ENCODE measurements around the gene EGFR.

The EGFR gene

DNA sequence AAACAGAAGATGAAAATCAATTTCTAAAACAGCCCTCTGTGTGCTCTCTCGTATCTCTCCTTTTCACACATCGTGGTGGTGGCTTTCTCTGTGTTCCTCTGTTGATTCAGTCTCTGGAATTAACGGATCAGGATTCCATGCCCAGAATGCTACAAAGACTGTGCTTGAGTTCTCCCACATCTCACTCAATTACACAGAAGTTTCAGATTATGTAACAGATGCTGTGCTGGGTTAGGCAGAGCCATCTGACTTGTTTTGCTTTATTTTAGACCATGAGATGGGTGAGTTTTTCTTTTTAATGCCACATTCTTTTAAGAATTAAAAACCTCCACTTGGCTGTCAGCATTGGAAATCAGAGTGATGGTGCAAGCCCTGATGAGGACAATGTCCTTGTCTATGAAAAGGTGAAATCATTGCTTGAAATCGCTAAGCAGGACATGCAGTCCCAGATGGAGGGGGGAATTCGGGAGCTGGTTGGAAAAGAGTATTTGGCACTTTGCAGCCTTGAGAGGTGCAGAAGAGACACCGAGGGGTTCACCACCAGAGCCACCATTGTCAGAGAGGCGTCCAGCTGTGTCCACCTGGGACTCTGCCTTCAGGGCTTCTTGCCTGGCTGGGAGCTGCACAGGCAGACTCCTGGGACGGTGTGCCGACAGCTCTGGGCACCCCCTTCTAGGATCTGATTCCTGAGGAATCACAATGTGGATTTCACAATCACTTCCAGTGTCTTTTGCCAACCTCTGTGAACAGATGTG lies 80.4 kb downstream of the EGFR start:
- Histone ChIP-seq H3K4me3 (ENCODE audit: low read length) (no peak overlapping the region), H3K4me2 (ENCODE audit: low read length) (no peak overlapping the region), H3K36me3 (ENCODE audit: control insufficient read depth, low read length) (no peaks in the 10 kb centered on the region), H3F3A (ENCODE audit: control insufficient read depth, insufficient read depth) (no peaks in the 10 kb centered on the region), H4K20me1 (ENCODE audit: control insufficient read depth, insufficient read depth, low read depth, low read length) (no peaks in the 10 kb centered on the region), H3K9me3 (ENCODE audit: control insufficient read depth, insufficient read depth, low read length) (no peaks in the 10 kb centered on the region), H3K79me2 (ENCODE audit: control insufficient read depth, low read length) (no peaks in the 10 kb centered on the region), H3K27me3 (ENCODE audit: control insufficient read depth, low read length) (0 out of 2 replicates have a peak, but pooled peaks cover 3% of the 10 kb centered on the region), H3K4me1 (ENCODE audit: control insufficient read depth, low read length) (no peaks in the 10 kb centered on the region), H3K9me2 (replicated peaks; ENCODE audit: control insufficient read depth, low read length) (no peaks in the 10 kb centered on the region), H3K27ac (ENCODE audit: low read depth, low read length) (no peak overlapping the region)
- no peak for TF ChIP-seq EZH2phosphoT487 (IDR thresholded peaks at IDR 0.05; ENCODE audit: borderline replicate concordance, low read length)

DNA sequence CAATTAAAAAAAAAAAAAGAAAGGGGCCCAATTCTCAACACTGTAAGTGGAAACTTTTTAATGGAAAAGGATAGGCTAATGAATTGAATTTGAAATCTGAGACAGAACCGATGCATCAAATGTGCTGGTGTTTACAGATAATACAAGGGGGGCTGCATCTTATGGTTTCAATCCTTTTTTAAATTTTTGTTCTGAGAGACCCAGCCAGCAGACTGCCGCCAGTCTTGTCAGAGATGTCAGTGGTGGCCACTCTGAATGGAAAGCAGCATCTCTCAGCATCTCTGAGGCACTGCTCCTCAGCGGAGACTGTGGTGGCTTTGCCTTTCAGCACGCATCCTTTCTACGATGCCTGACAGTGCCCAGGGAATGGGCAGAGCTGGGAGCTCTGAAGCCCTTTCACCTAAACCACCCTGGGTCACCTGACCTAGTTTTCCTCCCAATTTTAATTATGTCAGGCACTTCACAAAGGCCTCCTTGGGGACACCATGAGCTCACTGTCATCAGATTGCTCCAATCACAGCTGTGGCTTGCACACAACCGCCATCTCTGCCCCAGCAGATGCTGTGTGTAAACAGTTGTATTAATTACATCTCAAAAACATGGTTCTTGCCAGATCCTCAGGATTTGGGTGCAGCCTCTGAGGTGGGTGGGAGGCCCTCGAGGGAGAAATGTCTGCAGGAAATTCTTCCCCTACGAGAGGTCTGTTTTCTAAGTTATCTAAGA lies 81.2 kb downstream of the EGFR start:
- Histone ChIP-seq H3K9me3 (ENCODE audit: control insufficient read depth, insufficient read depth, low read length) (no peaks in the 10 kb centered on the region), H4K20me1 (ENCODE audit: control insufficient read depth, insufficient read depth, low read depth, low read length) (no peaks in the 10 kb centered on the region), H3K4me2 (ENCODE audit: low read length) (no peak overlapping the region), H3K27ac (ENCODE audit: low read depth, low read length) (no peak overlapping the region), H3K27me3 (ENCODE audit: control insufficient read depth, low read length) (0 out of 2 replicates have a peak, but pooled peaks cover 3% of the 10 kb centered on the region), H3K9me2 (replicated peaks; ENCODE audit: control insufficient read depth, low read length) (no peaks in the 10 kb centered on the region), H3K79me2 (ENCODE audit: control insufficient read depth, low read length) (no peaks in the 10 kb centered on the region), H3K4me1 (ENCODE audit: control insufficient read depth, low read length) (no peaks in the 10 kb centered on the region), H3F3A (ENCODE audit: control insufficient read depth, insufficient read depth) (no peaks in the 10 kb centered on the region), H3K36me3 (ENCODE audit: control insufficient read depth, low read length) (no peaks in the 10 kb centered on the region), H3K4me3 (ENCODE audit: low read length) (no peak overlapping the region)
- TF ChIP-seq, protein P1, sequence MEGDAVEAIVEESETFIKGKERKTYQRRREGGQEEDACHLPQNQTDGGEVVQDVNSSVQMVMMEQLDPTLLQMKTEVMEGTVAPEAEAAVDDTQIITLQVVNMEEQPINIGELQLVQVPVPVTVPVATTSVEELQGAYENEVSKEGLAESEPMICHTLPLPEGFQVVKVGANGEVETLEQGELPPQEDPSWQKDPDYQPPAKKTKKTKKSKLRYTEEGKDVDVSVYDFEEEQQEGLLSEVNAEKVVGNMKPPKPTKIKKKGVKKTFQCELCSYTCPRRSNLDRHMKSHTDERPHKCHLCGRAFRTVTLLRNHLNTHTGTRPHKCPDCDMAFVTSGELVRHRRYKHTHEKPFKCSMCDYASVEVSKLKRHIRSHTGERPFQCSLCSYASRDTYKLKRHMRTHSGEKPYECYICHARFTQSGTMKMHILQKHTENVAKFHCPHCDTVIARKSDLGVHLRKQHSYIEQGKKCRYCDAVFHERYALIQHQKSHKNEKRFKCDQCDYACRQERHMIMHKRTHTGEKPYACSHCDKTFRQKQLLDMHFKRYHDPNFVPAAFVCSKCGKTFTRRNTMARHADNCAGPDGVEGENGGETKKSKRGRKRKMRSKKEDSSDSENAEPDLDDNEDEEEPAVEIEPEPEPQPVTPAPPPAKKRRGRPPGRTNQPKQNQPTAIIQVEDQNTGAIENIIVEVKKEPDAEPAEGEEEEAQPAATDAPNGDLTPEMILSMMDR (IDR thresholded peaks at IDR 0.05; ENCODE audit: low read depth, low read length, poor library complexity, severe bottlenecking) = no peak
- TF ChIP-seq EZH2phosphoT487 (IDR thresholded peaks at IDR 0.05; ENCODE audit: borderline replicate concordance, low read length) = no peak

GRCh38 chr7:55100544-55101327 lies 81.9 kb downstream of the EGFR start:
- Histone ChIP-seq H3K9me3 (ENCODE audit: control insufficient read depth, insufficient read depth, low read length) (no peaks in the 10 kb centered on the region), H3K4me3 (ENCODE audit: low read length) (no peak overlapping the region), H3K79me2 (ENCODE audit: control insufficient read depth, low read length) (no peaks in the 10 kb centered on the region), H3K9me2 (replicated peaks; ENCODE audit: control insufficient read depth, low read length) (no peaks in the 10 kb centered on the region), H3K4me1 (ENCODE audit: control insufficient read depth, low read length) (no peaks in the 10 kb centered on the region), H3K27ac (ENCODE audit: low read depth, low read length) (no peak overlapping the region), H3K27me3 (ENCODE audit: control insufficient read depth, low read length) (0 out of 2 replicates have a peak, but pooled peaks cover 3% of the 10 kb centered on the region), H4K20me1 (ENCODE audit: control insufficient read depth, insufficient read depth, low read depth, low read length) (no peaks in the 10 kb centered on the region), H3K36me3 (ENCODE audit: control insufficient read depth, low read length) (no peaks in the 10 kb centered on the region), H3F3A (ENCODE audit: control insufficient read depth, insufficient read depth) (no peaks in the 10 kb centered on the region), H3K4me2 (ENCODE audit: low read length) (no peak overlapping the region)
- TF ChIP-seq, protein P1 (IDR thresholded peaks at IDR 0.05; ENCODE audit: low read depth, low read length, poor library complexity, severe bottlenecking) = no peak
- no peak for TF ChIP-seq EZH2phosphoT487 (IDR thresholded peaks at IDR 0.05; ENCODE audit: borderline replicate concordance, low read length)
